Stimulated activated naive CD8-positive, alpha-beta T cell treated with anti-CD3 and anti-CD28 coated beads, Interleukin-15, amount 100 ng/mL, for 72 hours (primary cell): ENCODE measurements around the gene EOLA2.
"Not testable (repeated sequence)": the region's sequence is repeated elsewhere in the genome, so short reads cannot be mapped to it uniquely, and the experiment has no call there.

Experiments
- ATAC-seq: fragments of 150-1000 bp; cut with Tn5 transposase; 2 replicates; pipeline ENCODE4 v1.10.0; 2021; ENCODE audit warnings: mild to moderate bottlenecking, moderate library complexity
- DNase-seq, 2 donors: peaks; one replicate each; pipeline ENCODE4 v3.0.0; 2021 to 2022
- H3K27ac Mint-ChIP-seq, 2 donors: one replicate each; pipeline ENCODE4 v1.8.0; 2022; ENCODE audit warnings: mild to moderate bottlenecking in 2 of 2, mixed read lengths in 2 of 2, moderate library complexity in 2 of 2
- H3K27me3 Mint-ChIP-seq: one replicate; pipeline ENCODE4 v1.8.0; 2022; ENCODE audit warnings: mixed read lengths
- H3K4me1 Mint-ChIP-seq: one replicate; pipeline ENCODE4 v1.8.0; 2022; ENCODE audit warnings: mild to moderate bottlenecking, mixed read lengths
- H3K4me3 Mint-ChIP-seq, 2 donors: one replicate each; pipeline ENCODE4 v1.8.0; 2022; ENCODE audit warnings: mild to moderate bottlenecking in 2 of 2, mixed read lengths in 2 of 2, moderate library complexity in 1 of 2
- H3K9me3 Mint-ChIP-seq, 2 donors: one replicate each; pipeline ENCODE4 v1.8.0; 2022; ENCODE audit warnings: mixed read lengths in 2 of 2

EOLA2 gene

GRCh38 chrX:149938427-149938880 lies at the start of gene EOLA2:
TSS of gene EOLA2 (minus strand) at chrX:149938491. CDS start at chrX:149933874, 4,617 bp downstream.
- H3K4me3 Mint-ChIP-seq, result peak within 1 kb of the TSS; percentile 86 to 92
- DNase-seq (peak; percentile 87 to 95), ATAC-seq (peak; percentile 83)
- H3K27me3 Mint-ChIP-seq, result no peaks in the 10 kb centered on the region
- peaks cover 13% of the 10 kb centered on the region for H3K4me1 Mint-ChIP-seq
- no peaks in the 10 kb centered on the region for H3K9me3 Mint-ChIP-seq
- peak within 1 kb of the TSS; percentile 99 for H3K27ac Mint-ChIP-seq

DNA sequence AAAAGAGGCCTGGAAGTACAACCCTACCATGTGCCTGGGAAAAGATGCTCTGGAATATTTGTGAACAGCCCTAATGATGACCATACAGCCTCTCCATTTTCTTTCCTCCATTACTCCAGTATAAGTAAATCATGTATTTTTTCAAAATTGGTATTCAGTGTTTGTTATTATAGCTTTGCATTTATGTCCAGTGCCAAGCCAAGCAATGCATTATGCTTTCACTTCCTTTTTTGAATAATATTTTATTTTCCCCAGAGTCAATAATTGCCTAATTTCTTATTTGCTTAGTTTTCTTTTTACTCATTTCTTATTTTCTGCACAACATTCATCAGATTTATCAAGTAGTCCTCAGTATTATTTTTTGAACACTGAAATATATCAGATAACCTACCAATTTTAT lies 49.3 kb upstream of the EOLA2 start:
- Mint-ChIP-seq H3K4me1 (no peaks in the 10 kb centered on the region), H3K9me3 (no peaks in the 10 kb centered on the region), H3K27me3 (no peaks in the 10 kb centered on the region), H3K4me3 (no peak overlapping the region), H3K27ac (no peak overlapping the region)
- ATAC-seq (no peak), DNase-seq (no peak)

DNA sequence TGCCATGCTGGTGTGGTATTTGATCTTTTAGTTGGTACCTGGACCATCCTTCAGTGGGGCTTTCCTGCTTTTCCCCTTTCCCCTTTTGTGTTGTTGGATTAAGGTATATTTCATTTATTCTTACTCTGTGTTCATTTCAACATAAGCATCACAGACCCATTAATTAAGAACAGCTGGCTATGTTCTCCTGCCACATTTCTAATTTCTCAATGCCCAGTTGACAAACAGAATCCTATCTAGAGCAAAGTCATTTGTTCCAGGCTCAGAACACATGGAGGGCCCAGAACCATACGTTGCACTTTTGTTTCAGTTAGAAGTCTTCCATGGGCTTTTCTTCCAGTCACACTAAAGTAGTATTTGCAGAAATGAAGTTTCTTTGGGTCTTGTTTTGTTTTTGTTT lies 46.1 kb upstream of the EOLA2 start:
- no peaks in the 10 kb centered on the region for H3K27me3 Mint-ChIP-seq
- H3K4me3 Mint-ChIP-seq, result no peak overlapping the region
- no peaks in the 10 kb centered on the region for H3K9me3 Mint-ChIP-seq
- ATAC-seq, result no peak
- DNase-seq, result no peak
- H3K4me1 Mint-ChIP-seq, result no peaks in the 10 kb centered on the region
- no peak overlapping the region for H3K27ac Mint-ChIP-seq

DNA sequence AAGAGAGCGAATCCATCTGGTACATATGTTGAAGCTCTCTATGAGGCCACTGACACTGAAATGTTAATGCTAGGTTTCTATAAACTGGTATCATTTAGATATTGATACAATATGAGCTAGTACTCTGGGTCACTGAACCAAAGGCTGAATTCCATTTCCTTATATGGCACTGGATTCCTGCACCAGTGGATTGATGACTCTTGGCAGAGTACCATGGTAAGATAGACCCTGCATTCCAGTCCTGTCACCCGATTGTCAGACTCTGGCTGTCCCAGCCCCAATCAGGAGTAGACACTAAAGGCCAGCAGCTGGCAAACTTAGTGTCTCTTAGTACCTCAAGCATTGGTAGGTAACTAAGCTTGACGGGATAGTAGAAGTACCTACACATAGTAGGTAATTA lies 44.0 kb upstream of the EOLA2 start:
- no peaks in the 10 kb centered on the region for H3K4me1 Mint-ChIP-seq
- H3K9me3 Mint-ChIP-seq, result no peaks in the 10 kb centered on the region
- no peaks in the 10 kb centered on the region for H3K27me3 Mint-ChIP-seq
- H3K4me3 Mint-ChIP-seq, result no peak overlapping the region
- DNase-seq (no peak), ATAC-seq (no peak)
- no peak overlapping the region for H3K27ac Mint-ChIP-seq

DNA sequence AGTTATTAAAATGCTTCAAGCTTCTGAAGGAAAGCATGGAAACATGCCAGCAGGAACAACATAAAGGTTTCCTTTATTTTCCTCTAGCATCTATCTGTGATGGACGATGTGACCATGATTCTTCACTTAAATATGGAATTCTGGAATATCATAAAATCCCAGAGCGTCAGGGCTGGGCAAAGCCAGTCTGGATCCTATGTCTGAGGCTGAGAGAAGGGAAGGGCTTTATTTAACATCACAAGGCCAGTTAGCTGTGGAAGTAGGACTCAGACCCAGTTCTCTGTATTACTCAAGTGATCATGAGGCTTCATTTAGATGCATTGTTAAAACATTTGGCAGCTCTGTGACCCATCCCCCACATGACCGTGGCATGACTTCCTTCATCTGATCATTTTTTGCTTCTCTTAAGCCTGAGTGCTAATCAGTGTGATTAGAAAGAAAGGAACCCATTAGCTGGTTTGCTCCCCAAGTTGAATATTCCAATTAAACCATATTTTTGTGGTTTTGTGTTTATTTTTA lies 40.9 kb upstream of the EOLA2 start:
- H3K4me1 Mint-ChIP-seq, result no peaks in the 10 kb centered on the region
- ATAC-seq, result no peak
- no peak for DNase-seq

DNA sequence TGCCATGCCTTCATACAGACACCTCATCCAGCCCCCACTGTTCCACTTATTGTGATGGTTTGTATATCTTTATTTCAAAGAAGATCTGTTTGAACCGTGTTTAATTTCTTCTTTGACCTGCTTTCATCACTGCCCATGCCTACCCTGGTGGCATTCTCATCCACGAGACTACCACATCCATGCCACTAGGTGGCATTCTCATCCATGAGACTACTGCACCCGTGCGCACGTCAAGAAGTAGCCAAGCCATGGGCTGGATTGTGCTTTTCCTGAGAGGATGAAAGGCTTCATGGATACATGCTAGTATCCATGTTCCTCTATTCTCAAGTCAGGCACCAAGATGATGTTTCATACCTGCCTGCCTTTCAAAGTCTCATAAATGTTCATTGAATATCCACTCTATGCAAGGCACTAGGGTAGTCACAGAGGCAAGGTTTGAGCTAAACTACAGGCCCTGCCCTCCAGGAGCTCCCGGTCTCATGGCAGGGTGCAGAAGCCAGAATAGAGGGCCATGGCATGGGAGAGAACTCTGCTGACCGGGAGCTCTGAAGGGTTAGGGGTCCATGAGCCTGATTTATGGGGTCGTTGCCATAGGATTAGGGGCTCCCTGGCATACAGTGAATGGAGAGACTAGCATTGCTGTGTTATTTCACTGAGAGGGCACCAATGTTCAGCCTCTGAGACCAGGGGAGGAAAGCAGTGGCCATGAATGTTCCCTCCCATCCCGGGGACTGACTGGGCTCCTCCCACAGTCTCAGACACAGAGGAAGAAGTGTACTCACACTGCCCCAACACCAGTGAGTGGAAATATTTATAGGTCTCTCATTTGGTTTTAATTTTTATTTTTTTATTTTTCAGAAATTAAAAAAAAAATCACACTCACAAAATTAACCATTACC lies 24.8 kb upstream of the EOLA2 start:
- Mint-ChIP-seq H3K27ac (no peak overlapping the region), H3K27me3 (no peaks in the 10 kb centered on the region), H3K4me3 (no peak overlapping the region), H3K4me1 (no peaks in the 10 kb centered on the region), H3K9me3 (no peaks in the 10 kb centered on the region)
- ATAC-seq (peak; percentile 63), DNase-seq (peak; percentile 3 to 33)

More for the DNA sequence above, 40.9 kb upstream of the EOLA2 start:
- Mint-ChIP-seq H3K9me3 (no peaks in the 10 kb centered on the region), H3K4me3 (no peak overlapping the region), H3K27ac (peak overlapping the region in 1 of 2 donors; percentile 42), H3K27me3 (no peaks in the 10 kb centered on the region)

GRCh38 chrX:149962010-149962409 lies 23.7 kb upstream of the EOLA2 start:
- no peak overlapping the region for H3K4me3 Mint-ChIP-seq
- H3K4me1 Mint-ChIP-seq, result no peaks in the 10 kb centered on the region
- DNase-seq (no peak), ATAC-seq (no peak)
- H3K27ac Mint-ChIP-seq, result no peak overlapping the region
- no peaks in the 10 kb centered on the region for H3K9me3 Mint-ChIP-seq
- H3K27me3 Mint-ChIP-seq, result no peaks in the 10 kb centered on the region

- DNase-seq (no peak), ATAC-seq (no peak)
- no peaks in the 10 kb centered on the region for H3K9me3 Mint-ChIP-seq
- no peaks in the 10 kb centered on the region for H3K4me1 Mint-ChIP-seq
- H3K27ac Mint-ChIP-seq, result no peak overlapping the region
- H3K27me3 Mint-ChIP-seq, result no peaks in the 10 kb centered on the region
- no peak overlapping the region for H3K4me3 Mint-ChIP-seq
These were observed 23.3 kb upstream of the EOLA2 start for GRCh38 chrX:149961572-149961971.

DNA sequence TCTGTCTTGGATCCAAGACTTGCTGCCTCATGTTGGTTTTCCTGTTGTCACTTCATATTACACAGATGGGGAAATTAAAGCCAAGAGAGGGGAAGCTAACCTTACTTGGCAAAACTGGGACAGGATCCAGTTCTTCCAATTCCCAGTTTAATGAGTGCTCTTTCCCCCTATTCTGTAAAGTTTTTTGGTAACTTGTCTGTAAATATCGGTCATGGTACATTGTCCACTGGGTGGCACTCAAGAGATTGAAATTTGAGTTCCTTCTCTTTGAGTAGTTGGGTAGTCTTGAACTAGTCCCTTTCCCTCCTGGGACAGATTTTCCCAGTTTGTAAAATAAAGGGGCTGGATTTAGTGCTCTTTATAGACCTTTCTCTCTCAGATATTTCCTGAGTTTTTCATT lies 12.4 kb upstream of the EOLA2 start:
- Mint-ChIP-seq H3K9me3 (no peaks in the 10 kb centered on the region), H3K4me1 (no peaks in the 10 kb centered on the region), H3K27me3 (no peaks in the 10 kb centered on the region), H3K4me3 (no peak overlapping the region), H3K27ac (no peak overlapping the region)
- DNase-seq, result no peak
- ATAC-seq, result no peak

GRCh38 chrX:149949743-149950436 lies 11.6 kb upstream of the EOLA2 start:
- Mint-ChIP-seq H3K9me3 (no peaks in the 10 kb centered on the region), H3K4me3 (no peak overlapping the region), H3K4me1 (no peaks in the 10 kb centered on the region), H3K27me3 (no peaks in the 10 kb centered on the region), H3K27ac (no peak overlapping the region)
- DNase-seq (no peak), ATAC-seq (no peak)

GRCh38 chrX:149948016-149948415 lies 9.7 kb upstream of the EOLA2 start:
- Mint-ChIP-seq H3K4me1 (no peaks in the 10 kb centered on the region), H3K27ac (no peak overlapping the region), H3K27me3 (no peaks in the 10 kb centered on the region), H3K4me3 (no peak overlapping the region), H3K9me3 (no peaks in the 10 kb centered on the region)
- ATAC-seq, result no peak
- no peak for DNase-seq

DNA sequence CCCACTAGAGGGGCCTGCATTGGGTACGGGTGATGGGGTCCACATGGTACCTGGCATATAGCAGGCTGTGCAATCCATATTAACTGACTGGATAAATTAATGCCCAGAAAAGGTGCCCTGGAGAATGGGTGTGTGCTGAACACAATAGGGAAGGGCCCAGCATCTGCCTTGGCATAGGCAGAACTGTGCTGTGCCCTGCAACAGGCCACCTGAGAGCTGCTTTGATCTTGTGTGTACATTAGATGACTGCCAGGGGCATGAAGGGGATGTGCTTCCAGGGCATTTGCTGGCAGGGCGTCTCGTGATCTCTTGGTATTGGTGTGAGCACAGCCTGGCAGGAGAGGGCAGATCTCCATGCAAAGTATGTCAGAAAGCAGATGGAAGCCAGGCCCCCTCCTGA lies 8.6 kb upstream of the EOLA2 start:
- not testable (repeated sequence) for H3K4me3 Mint-ChIP-seq, DNase-seq, H3K4me1 Mint-ChIP-seq, ATAC-seq, H3K9me3 Mint-ChIP-seq, H3K27ac Mint-ChIP-seq, H3K27me3 Mint-ChIP-seq

DNA sequence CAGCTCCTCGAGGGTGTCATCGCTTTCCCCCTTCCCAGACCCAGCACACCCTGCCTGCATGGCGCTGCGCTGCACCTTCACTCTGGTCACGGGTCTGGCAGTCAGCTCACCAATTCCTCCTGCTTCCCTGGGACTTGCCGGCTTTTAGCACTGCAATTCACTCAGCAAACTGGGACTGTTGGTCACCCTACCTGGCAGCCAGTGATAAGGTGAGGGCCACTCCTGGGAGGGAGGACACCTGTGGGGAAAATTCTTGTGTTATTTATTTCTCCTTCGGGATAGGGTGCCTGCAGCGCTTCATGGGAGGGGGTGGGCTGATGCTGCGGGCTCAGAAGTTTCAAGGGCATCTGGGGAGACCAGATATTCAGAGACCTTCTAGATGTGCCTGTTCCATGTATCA lies 7.5 kb upstream of the EOLA2 start:
- H3K27me3 Mint-ChIP-seq, ATAC-seq, DNase-seq, H3K9me3 Mint-ChIP-seq, H3K27ac Mint-ChIP-seq, H3K4me3 Mint-ChIP-seq, H3K4me1 Mint-ChIP-seq: not testable (repeated sequence)

GRCh38 chrX:149945087-149945670 lies 6.9 kb upstream of the EOLA2 start:
- not testable (repeated sequence) for H3K4me3 Mint-ChIP-seq, ATAC-seq, DNase-seq, H3K4me1 Mint-ChIP-seq, H3K27me3 Mint-ChIP-seq, H3K9me3 Mint-ChIP-seq
- peak overlapping the region; percentile 42 to 81 for H3K27ac Mint-ChIP-seq

- not testable (repeated sequence) for DNase-seq, ATAC-seq, H3K27me3 Mint-ChIP-seq, H3K4me1 Mint-ChIP-seq, H3K9me3 Mint-ChIP-seq
- Mint-ChIP-seq H3K4me3 (peak overlapping the region; percentile 94), H3K27ac (peak overlapping the region; percentile 94 to 95)
These were observed 2.4 kb upstream of the EOLA2 start for GRCh38 chrX:149940674-149941024.
